Activated T-cell treated with anti-CD3 and anti-CD28 coated beads, Interleukin-2, amount 50 U/mL, for 72 hours (primary cell): ENCODE measurements around the gene TOR4A. TPM values are rescaled to one million over a fixed set of nuclear protein-coding genes. Genes with fewer than 3 reads are reported as not detected.
"Not testable (repeated sequence)": the region's sequence is repeated elsewhere in the genome, so short reads cannot be mapped to it uniquely, and the experiment has no call there.

Experiments used
- ATAC-seq, 2 donors: fragments of 150-1000 bp; cut with Tn5 transposase; replicated peaks in 1 of 2; 2 replicates each; pipeline ENCODE4 v1.10.0; 2021; ENCODE audit warnings: moderate library complexity in 2 of 2, mild to moderate bottlenecking in 1 of 2
- DNase-seq, 2 donors: peaks; one replicate each; pipeline ENCODE4 v3.0.0; 2021 to 2022; ENCODE audit warnings: mixed read lengths in 1 of 2
- H3K27ac Mint-ChIP-seq: one replicate; pipeline ENCODE4 v1.8.0; 2022; ENCODE audit warnings: mild to moderate bottlenecking, moderate library complexity, mixed read lengths
- H3K27me3 Mint-ChIP-seq: one replicate; pipeline ENCODE4 v1.8.0; 2022; ENCODE audit warnings: low read depth, mixed read lengths
- H3K36me3 Mint-ChIP-seq, 2 donors: one replicate each; pipeline ENCODE4 v1.8.0; 2022; ENCODE audit warnings: mixed read lengths in 2 of 2, mild to moderate bottlenecking in 1 of 2; ENCODE audit not compliant: insufficient read depth in 2 of 2
- H3K4me1 Mint-ChIP-seq: one replicate; pipeline ENCODE4 v1.8.0; 2022; ENCODE audit warnings: low read depth, mixed read lengths
- H3K4me3 Mint-ChIP-seq, 2 donors: one replicate each; pipeline ENCODE4 v1.8.0; 2022; ENCODE audit warnings: mild to moderate bottlenecking in 2 of 2, mixed read lengths in 2 of 2, moderate library complexity in 2 of 2
- H3K9me3 Mint-ChIP-seq, 2 donors: one replicate each; pipeline ENCODE4 v1.8.0; 2022; ENCODE audit warnings: mixed read lengths in 2 of 2
- total RNA-seq, 2 donors: library from RNA; stranded (reverse); gene quantifications; one replicate each; pipeline ENCODE4 v1.2.3, GENCODE V29; 2022

The TOR4A gene
- total RNA-seq, 2 donors from 2014 or later, result 4.3 to 8.3 TPM

DNA sequence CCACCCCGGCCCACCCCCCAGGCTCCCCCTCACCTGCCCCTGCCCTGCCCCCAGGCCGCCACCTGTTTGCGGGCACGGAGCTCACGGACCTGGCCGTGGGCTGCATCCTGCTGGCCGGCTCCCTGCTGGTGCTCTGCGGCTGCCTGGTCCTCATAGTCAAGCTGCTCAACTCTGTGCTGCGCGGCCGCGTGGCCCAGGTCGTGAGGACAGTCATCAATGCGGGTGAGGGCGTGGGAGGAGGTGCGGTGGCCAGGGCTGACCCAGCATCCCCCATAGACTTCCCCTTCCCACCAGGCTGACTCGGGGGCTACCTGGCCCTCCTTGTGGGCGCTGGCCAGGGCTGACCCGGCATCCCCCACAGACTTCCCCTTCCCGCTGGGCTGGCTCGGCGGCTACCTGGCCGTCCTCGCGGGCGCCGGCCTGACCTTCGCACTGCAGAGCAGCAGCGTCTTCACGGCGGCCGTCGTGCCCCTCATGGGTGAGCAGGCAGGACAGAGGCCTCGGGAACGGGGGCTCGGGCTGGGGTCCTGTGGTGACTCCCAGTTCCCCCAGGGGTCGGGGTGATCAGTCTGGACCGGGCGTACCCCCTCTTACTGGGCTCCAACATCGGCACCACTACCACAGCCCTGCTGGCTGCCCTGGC is 43.4 kb upstream of the TOR4A start:
- Mint-ChIP-seq H3K9me3 (no peaks in the 10 kb centered on the region), H3K36me3 (no peaks in the 10 kb centered on the region), H3K27ac (no peak overlapping the region), H3K4me1 (peaks cover 6% of the 10 kb centered on the region), H3K4me3 (no peak overlapping the region), H3K27me3 (no peaks in the 10 kb centered on the region)
- no peak for DNase-seq
- no peak for ATAC-seq

DNA sequence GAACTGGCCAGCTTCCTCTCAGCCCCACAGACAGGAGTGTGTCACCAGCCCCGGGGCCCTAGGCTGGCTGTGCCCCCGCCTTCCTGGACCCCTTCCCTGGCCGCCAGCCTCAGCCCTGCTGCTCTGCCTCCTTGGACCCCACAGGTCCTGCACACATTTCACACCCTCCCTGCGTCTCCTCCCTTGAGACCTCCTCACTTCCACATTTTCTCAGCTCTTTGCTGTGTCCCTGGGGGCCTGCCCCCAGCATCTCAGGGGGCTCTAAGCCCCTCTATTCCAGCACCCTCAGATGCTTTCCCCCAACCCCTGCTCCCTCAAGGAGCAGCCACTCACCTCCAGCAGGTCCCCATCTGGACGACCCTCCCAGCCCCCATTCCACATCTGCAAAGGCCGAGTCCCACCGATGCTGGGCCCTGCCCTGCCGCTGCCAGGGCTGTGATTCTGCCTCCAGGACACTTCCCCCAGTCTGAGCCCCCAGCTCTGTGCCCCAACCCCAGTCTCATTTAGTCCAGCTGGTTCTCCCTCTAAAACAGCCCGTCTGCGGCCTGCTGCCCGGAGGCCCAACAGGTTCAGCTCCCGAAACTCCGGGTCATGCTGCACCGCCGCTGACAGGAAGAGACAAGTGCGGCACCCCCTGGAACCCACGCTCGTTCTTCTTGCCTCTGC is 42.6 kb upstream of the TOR4A start:
- no peak overlapping the region for H3K27ac Mint-ChIP-seq
- ATAC-seq (no peak), DNase-seq (no peak)
- H3K9me3 Mint-ChIP-seq, result no peaks in the 10 kb centered on the region
- no peaks in the 10 kb centered on the region for H3K27me3 Mint-ChIP-seq
- peaks cover 7% of the 10 kb centered on the region for H3K4me1 Mint-ChIP-seq
- H3K36me3 Mint-ChIP-seq, result no peaks in the 10 kb centered on the region
- no peak overlapping the region for H3K4me3 Mint-ChIP-seq

DNA sequence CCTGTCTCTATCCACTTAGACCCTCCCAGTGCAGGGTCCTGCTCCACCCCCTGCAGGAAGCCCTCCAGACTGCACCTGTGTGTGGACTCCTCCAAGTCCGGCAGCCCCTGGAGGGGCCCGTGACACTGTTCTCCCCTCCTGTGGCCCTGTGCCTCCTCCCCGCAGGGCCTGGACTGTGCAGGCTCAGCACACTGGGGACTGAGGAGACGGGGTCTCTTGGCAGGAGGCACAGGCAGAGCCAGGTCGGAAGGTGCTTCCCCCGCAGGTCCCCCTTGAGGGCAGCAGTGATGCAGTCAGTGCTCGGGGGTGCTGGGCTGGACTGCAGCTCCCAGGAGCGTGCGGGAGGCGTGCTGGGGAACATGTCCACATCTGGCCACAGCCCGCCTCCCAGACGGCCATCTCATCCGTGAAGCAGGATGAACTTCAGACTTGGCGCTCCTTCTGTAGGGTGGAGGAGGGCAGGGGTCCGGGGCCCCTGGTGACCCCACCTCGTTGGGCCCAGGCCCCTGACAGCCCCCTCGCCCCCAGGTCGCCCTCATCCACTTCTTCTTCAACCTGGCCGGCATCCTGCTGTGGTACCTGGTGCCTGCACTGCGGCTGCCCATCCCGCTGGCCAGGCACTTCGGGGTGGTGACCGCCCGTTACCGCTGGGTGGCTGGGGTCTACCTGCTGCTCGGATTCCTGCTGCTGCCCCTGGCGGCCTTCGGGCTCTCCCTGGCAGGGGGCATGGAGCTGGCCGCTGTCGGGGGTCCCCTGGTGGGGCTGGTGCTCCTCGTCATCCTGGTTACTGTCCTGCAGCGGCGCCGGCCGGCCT is 41.9 kb upstream of the TOR4A start:
- peaks cover 7% of the 10 kb centered on the region for H3K4me1 Mint-ChIP-seq
- DNase-seq, result no peak
- H3K9me3 Mint-ChIP-seq, result no peaks in the 10 kb centered on the region
- no peaks in the 10 kb centered on the region for H3K36me3 Mint-ChIP-seq
- H3K27ac Mint-ChIP-seq, result no peak overlapping the region
- H3K4me3 Mint-ChIP-seq, result no peak overlapping the region
- no peak for ATAC-seq
- H3K27me3 Mint-ChIP-seq, result no peaks in the 10 kb centered on the region

DNA sequence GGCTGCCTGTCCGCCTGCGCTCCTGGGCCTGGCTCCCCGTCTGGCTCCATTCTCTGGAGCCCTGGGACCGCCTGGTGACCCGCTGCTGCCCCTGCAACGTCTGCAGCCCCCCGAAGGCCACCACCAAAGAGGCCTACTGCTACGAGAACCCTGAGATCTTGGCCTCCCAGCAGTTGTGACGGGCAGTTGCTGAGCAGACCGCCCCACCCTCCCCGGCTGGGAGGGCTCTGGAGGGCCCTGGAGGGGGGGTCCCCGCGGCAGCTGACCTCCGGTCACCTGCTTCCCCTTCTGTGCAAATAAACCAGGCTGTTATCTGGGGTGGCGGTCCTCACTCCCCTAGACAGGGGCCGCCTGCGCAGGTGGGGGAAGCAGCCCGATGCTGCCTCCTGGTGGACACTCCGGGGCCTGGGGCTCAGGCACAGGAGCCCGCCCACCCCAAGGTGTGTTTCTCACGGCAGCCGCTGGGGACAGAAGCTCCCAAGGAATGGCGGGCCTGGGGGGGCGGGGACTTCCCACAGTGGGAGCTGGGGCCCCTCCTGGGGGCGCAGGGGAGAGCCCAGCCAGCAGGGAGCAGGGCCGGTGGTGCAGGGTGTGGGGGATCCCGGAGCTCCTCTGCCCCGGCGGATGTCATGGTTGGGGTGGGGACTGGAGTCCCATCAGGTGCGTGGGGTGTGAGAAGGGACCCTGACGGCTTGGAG is 41.1 kb upstream of the TOR4A start:
- Mint-ChIP-seq H3K27me3 (no peaks in the 10 kb centered on the region), H3K4me3 (peak overlapping the region; percentile 43 to 52), H3K9me3 (no peaks in the 10 kb centered on the region), H3K27ac (no peak overlapping the region), H3K36me3 (peaks cover 0 to 4% of the 10 kb centered on the region in 2 donors), H3K4me1 (peaks cover 7% of the 10 kb centered on the region)
- peak; percentile 93 to 94 for DNase-seq
- ATAC-seq, result peak; percentile 26 to 35

DNA sequence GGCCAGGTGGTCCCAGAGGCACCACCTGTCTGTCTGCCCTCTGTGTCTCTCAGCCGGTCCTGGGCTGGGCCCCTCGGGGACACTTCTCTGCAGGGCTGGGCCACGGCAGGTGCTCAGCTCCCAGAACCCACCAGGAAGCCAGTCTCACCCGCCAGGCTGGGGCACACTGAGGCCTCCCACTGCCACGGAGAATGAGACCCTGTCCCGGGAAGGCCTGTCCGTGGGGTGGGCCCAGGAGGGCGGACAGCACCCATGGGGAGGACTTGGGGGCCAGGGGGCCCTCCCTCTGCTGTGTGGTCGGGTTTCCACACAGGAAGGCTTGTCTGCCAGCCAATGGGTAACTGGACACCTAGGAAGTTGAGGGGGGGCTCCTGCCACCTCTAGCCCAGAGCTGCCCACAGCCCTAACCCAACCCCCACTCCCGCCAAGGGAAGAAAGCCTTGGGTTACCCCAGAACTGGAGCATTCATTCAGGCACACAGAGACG is 40.5 kb upstream of the TOR4A start:
- Mint-ChIP-seq H3K9me3 (no peaks in the 10 kb centered on the region), H3K4me3 (peak overlapping the region; percentile 43 to 52), H3K36me3 (peaks cover 0 to 4% of the 10 kb centered on the region in 2 donors), H3K27ac (no peak overlapping the region), H3K4me1 (peaks cover 7% of the 10 kb centered on the region), H3K27me3 (no peaks in the 10 kb centered on the region)
- ATAC-seq (no peak), DNase-seq (no peak)

DNA sequence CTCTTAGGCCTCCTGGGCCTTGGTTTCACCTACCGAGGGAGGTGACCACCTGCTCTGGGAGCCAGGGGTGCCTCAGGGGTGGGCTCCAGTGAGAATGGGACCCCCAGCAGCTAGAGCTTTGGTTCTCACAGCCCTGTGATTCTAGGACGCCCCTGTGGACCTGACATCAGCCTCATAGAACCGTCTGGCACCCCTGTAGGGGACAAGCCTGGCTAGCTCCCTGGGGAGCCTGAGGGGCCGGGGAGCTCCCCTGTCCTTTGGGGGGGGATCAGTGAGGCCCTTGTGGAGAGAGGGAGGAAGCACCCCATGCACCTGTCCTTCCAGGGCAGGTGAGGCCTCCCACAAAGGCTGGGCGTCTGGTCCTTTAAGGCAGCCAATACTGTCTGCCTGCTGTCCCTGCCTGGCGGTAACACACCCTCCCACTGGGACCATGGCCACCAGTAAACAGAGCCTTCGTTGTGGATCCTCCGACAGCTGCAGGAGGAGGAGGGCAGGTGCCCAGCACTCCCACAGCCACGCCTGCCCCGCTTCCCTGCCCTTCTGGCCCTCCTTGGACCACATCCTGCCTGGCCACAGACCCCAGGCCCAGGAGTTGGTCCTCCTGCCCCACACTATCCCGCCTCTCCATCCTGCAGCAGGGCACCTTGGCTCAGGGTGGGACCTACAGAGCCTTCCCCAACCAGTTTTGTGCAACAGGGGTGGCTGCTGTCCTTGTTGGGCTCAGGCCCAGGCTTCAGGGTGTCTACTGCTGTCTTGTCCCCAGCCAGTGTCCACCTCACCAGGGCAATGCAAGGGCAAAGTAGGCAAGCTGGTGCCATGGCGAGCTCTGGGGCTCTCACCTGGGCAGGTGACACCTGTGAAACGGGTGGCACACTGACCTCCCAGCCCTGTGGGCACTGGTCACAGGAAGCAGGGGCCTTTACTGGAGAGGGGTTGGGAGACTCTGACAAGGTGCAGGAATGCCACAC is 39.5 kb upstream of the TOR4A start:
- peak overlapping the region; percentile 18 to 91 for H3K4me3 Mint-ChIP-seq
- H3K27ac Mint-ChIP-seq, result no peak overlapping the region
- peaks cover 18% of the 10 kb centered on the region for H3K4me1 Mint-ChIP-seq
- H3K27me3 Mint-ChIP-seq, result no peaks in the 10 kb centered on the region
- no peaks in the 10 kb centered on the region for H3K9me3 Mint-ChIP-seq
- no peak for DNase-seq
- no peak for ATAC-seq
- H3K36me3 Mint-ChIP-seq, result peaks cover 8 to 9% of the 10 kb centered on the region in 2 donors

DNA sequence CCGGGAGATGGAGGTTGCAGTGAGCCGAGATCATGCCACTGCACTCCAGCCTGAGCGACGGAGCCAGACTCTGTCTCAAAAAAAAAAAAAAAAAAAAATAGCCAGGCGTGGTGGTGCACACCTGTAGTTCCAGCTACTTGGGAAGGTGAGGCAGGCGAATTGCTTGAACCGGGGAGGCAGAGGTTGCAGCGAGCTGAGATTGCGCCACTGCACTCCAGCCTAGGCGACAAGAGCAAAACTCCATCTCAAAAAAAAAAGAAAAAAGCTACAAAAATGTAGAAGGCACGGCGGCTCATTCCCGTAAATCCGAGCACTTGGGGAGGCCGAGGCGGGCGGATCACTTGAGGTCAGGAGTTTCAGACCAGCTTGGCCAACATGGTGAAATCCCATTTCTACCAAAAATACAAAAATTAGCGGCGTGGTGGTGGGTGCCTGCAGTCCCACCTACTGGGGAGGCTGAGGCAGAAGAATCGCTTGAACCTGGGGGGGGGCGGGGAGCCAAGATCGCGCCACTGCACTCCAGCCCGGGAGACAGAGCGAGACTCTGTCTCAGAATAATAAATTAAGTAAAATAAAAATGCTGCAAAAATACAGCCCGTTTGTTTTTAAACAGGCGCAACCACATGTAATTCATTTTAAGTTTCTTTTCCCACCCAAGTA is 37.9 kb upstream of the TOR4A start:
- Mint-ChIP-seq H3K27ac (peak overlapping the region; percentile 73), H3K36me3 (peaks cover 9 to 11% of the 10 kb centered on the region in 2 donors), H3K4me3 (peak overlapping the region; percentile 78 to 91), H3K4me1 (peaks cover 32% of the 10 kb centered on the region)
- not testable (repeated sequence) for H3K27me3 Mint-ChIP-seq, H3K9me3 Mint-ChIP-seq, DNase-seq, ATAC-seq

DNA sequence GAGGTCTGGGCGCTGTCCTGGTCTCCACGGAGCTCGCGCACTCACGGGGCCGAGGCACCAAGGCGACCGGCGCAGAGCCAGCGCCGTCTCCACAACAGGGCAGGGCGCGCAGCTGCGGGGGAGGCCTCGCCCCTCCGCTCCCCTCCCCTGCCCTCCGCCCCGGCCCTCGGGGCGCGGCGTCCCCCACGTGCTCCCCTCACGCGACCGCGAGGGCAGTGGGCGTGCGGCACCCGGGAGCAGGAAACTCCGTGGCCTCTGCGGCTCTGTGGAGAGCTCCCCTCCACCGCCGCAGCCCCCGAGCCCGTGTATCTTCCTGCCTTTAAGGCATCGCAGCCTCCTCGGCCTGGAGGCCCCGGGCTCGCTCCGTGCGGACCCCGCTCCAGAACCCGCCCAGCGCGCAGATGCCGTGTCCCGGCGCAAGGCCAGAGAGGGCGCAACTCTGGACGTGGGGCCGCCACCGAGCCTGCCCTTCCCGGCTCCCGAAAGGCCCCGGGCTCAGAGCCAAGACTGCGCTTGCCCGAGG is 37.1 kb upstream of the TOR4A start:
- Mint-ChIP-seq H3K27ac (no peak overlapping the region), H3K36me3 (peaks cover 9 to 11% of the 10 kb centered on the region in 2 donors), H3K4me1 (peaks cover 32% of the 10 kb centered on the region), H3K9me3 (no peaks in the 10 kb centered on the region), H3K4me3 (peak overlapping the region; percentile 78 to 91), H3K27me3 (no peaks in the 10 kb centered on the region)
- peak; percentile 74 to 79 for DNase-seq
- ATAC-seq, result peak; percentile 31 to 36

DNA sequence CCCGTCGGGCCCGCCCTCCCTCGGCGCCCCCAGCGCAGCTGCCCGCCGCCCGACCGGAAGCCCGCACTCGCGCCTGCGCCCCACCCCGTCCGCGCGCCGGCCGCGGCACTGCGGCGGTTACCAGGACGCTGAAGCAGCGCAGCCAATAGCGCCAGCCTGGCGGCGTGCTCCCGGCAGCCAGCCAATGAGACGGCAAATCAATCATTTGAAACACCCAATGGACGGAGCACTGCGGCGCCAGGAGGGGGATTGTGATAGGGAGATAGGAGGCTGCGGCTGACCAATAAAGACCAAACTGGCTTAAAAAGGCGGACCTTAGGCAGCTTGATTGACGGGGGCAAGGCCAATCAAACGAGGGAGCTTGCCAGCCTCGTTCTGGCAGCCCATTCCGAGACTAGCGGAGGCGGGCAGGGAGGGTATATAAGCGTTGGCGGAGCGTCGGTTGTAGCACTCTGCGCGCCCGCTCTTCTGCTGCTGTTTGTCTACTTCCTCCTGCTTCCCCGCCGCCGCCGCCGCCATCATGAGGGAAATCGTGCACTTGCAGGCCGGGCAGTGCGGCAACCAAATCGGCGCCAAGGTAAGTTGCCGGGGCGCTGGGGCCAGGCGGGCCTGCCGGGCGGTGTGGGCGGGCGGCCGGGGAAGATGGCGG is 36.6 kb upstream of the TOR4A start, which contains the start of gene TUBB4B:
TSS of gene TUBB4B (plus strand) at position 447 of the 649 bp plus-strand sequence. CDS start at position 521, 74 bp downstream.
- peaks cover 9 to 11% of the 10 kb centered on the region in 2 donors for H3K36me3 Mint-ChIP-seq
- H3K4me3 Mint-ChIP-seq, result peak within 1 kb of the TSS; percentile 88 to 91
- H3K27me3 Mint-ChIP-seq, result no peaks in the 10 kb centered on the region
- no peaks in the 10 kb centered on the region for H3K9me3 Mint-ChIP-seq
- DNase-seq (peak; percentile 97 to 98), ATAC-seq (peak; percentile 70 to 75)
- H3K27ac Mint-ChIP-seq, result peak within 1 kb of the TSS; percentile 97
- peaks cover 32% of the 10 kb centered on the region for H3K4me1 Mint-ChIP-seq

DNA sequence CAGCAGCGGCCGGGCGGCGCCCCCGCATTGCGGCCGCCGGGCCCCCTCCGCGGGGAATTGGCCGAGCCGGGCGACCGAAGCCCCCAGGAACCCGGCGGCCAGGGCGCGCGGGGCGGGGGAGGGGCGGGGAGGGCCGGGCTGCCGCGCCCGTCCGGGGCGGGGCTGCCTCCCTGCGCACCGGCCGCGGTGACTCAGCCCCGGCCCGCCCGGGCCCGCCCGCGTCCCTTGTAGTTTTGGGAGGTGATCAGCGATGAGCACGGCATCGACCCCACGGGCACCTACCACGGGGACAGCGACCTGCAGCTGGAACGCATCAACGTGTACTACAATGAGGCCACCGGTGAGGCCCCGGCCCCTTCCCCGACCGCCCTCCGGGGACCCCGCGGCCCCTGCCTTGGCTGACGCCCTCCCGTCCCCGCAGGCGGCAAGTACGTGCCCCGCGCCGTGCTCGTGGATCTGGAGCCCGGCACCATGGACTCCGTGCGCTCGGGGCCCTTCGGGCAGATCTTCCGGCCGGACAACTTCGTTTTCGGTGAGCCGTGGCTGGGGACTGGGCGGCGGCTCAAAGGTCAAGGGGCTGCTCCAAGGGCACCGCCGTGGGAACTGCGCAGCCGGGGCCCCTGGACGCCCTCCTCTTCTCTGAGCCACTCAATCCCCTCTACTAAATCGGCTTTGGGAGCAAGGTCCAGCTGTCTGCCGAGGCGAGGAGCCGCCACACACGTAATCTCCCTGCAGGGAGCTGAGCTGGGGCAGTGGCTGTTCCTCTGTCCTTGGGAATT is 35.8 kb upstream of the TOR4A start:
- Mint-ChIP-seq H3K27me3 (no peaks in the 10 kb centered on the region), H3K36me3 (peaks cover 9 to 11% of the 10 kb centered on the region in 2 donors), H3K27ac (peak overlapping the region; percentile 93), H3K4me1 (peaks cover 32% of the 10 kb centered on the region), H3K4me3 (peak overlapping the region; percentile 88 to 91), H3K9me3 (no peaks in the 10 kb centered on the region)
- DNase-seq (peak; percentile 75 to 77), ATAC-seq (peak; percentile 24 to 26)
